Epithelial cell of proximal tubule (primary cell): ENCODE data around the gene SH2D7. TPM values are rescaled to one million over a fixed set of nuclear protein-coding genes. Genes with fewer than 3 reads are reported as not detected.

Experiments
- DNase-seq: peaks from one replicate; pipeline ENCODE4 v3.0.0-alpha.2; 2011; ENCODE audit warnings: low read depth
- H3K4me3 ChIP-seq: 2 replicates; pipeline ENCODE4 v1.5.1; 2011; ENCODE audit warnings: low read depth, mild to moderate bottlenecking, low read length
- total RNA-seq: library from RNA; depleted of rRNA; stranded (reverse); fragments of >200 nt; gene quantifications from 2 replicates; pipeline ENCODE4 v1.2.3, GENCODE V29; 2015
- TF ChIP-seq, protein P1 (sequence below): conservative IDR thresholded peaks from 2 replicates; pipeline ENCODE4 v1.5.1; 2012; ENCODE audit warnings: low read depth, mild to moderate bottlenecking, low read length

SH2D7 gene
- total RNA-seq, 1 donor from 2014 or later = not detected

- no peak for DNase-seq
- H3K4me3 ChIP-seq = no peak overlapping the region
- TF ChIP-seq, protein P1, sequence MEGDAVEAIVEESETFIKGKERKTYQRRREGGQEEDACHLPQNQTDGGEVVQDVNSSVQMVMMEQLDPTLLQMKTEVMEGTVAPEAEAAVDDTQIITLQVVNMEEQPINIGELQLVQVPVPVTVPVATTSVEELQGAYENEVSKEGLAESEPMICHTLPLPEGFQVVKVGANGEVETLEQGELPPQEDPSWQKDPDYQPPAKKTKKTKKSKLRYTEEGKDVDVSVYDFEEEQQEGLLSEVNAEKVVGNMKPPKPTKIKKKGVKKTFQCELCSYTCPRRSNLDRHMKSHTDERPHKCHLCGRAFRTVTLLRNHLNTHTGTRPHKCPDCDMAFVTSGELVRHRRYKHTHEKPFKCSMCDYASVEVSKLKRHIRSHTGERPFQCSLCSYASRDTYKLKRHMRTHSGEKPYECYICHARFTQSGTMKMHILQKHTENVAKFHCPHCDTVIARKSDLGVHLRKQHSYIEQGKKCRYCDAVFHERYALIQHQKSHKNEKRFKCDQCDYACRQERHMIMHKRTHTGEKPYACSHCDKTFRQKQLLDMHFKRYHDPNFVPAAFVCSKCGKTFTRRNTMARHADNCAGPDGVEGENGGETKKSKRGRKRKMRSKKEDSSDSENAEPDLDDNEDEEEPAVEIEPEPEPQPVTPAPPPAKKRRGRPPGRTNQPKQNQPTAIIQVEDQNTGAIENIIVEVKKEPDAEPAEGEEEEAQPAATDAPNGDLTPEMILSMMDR = no peak
Measured at GRCh38 chr15:78079298-78080087, 12.9 kb upstream of the SH2D7 start.

- H3K4me3 ChIP-seq = no peak overlapping the region
- TF ChIP-seq, protein P1 = no peak
- no peak for DNase-seq
Measured at GRCh38 chr15:78080088-78080460, 12.3 kb upstream of the SH2D7 start.

DNA sequence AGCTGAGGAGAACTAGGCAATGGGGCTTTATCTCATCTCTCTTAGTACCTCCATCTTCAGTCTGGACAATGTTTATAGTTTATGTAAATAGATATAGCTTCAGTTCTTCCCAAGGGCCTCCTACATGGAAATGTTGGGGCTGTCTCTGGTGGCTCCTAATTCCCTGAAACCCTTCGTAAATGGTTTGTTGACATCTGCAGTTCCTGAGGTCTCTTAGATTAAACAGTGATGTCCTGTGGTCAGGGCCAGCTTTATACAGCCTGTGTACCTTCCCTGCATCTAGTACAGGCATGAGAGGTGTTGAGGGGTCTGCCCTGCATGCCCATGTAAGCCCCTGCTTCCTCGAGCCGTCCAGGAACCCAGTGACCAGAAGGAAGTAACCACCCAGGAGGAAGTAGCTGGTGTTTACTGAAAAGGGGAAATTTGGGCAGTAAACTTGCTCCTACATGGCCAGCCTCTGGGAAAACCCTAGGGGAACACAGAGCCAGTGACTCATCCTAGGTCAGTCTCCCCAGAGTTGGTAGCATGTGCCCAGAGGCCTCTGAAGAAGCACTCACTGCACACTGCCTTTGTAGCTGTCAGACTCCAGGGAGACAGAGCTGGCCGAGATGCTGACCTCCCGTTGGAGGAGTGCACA, 10.1 kb upstream of the SH2D7 start:
- H3K4me3 ChIP-seq = no peak overlapping the region
- DNase-seq = no peak
- TF ChIP-seq, protein P1 = no peak

- no peak overlapping the region for H3K4me3 ChIP-seq
- TF ChIP-seq, protein P1 = no peak
- DNase-seq = no peak
Measured at GRCh38 chr15:78082743-78083110, 9.6 kb upstream of the SH2D7 start.

- no peak for DNase-seq
- TF ChIP-seq, protein P1 = no peak
- no peak overlapping the region for H3K4me3 ChIP-seq
Measured at GRCh38 chr15:78083186-78083585, 9.2 kb upstream of the SH2D7 start.

- no peak overlapping the region for H3K4me3 ChIP-seq
- TF ChIP-seq, protein P1 = no peak
- no peak for DNase-seq
Measured at GRCh38 chr15:78083687-78084448, 8.5 kb upstream of the SH2D7 start.
